ENCODE measurements around the gene SLC9A8. TPM values are rescaled to one million over a fixed set of nuclear protein-coding genes. Genes with fewer than 3 reads are reported as not detected.

Gene SLC9A8
- total RNA-seq, 1 experiment from 2014 or later, result 6.5 TPM

- TF ChIP-seq ZNF532 (CRISPR knock-in tag; IDR thresholded peaks at IDR 0.05; ENCODE audit: borderline replicate concordance), result no peak
- TF ChIP-seq FOXK1 (CRISPR knock-in tag; IDR thresholded peaks at IDR 0.05), result no peak
Measured at GRCh38 chr20:49856904-49857303, 44.3 kb downstream of the SLC9A8 start (continued).

DNA sequence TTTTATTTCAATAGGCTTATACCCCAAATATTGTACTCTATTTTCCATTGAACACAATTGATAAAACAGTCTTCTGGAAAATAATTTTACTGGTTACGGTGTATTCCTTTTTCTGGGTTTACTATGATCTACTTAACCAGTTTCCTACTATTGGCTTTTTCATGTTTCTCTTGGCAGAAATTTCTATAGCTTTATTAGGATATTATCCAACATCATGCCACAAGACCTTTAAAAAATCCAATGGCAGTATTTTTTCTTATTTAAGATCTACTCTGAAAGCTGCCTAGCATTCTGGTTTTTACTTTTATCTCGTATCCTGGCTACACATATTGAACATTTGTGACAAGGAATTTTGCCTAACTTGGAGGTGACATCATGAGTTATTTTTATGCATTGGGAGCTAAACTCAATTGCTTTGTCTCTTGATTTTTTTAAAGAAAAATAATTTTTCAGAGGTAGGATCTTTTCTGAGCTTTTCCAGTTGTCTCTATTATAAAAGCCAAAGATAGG is 45.5 kb downstream of the SLC9A8 start:
- POLR2A ChIA-PET, result no interaction called here
- CTCF ChIA-PET, result interaction anchor here (1.3 kb wide), 1 partner anchor 250 kb away, joined by 5 read pairs; no protein-coding TSS in a partner anchor
- Mint-ChIP-seq H3K27ac (no peak overlapping the region), H3K4me3 (no peak overlapping the region), H3K9me3 (no peaks in the 10 kb centered on the region), H3K4me1 (peaks cover 20% of the 10 kb centered on the region), H3K27me3 (ENCODE audit: low read depth) (no peaks in the 10 kb centered on the region), H3K36me3 (peaks cover 3% of the 10 kb centered on the region; the same call in 1 of the 2 replicates)
- no peak for ATAC-seq
- no peak for TF ChIP-seq ZNF263 (CRISPR knock-in tag; IDR thresholded peaks at IDR 0.05; ENCODE audit: low read depth)
- TF ChIP-seq, protein P1, sequence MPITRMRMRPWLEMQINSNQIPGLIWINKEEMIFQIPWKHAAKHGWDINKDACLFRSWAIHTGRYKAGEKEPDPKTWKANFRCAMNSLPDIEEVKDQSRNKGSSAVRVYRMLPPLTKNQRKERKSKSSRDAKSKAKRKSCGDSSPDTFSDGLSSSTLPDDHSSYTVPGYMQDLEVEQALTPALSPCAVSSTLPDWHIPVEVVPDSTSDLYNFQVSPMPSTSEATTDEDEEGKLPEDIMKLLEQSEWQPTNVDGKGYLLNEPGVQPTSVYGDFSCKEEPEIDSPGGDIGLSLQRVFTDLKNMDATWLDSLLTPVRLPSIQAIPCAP (CRISPR knock-in tag; IDR thresholded peaks at IDR 0.05), result no peak
- TF ChIP-seq NR3C1 (CRISPR knock-in tag; conservative IDR thresholded peaks at IDR 0.05; ENCODE audit: low read depth), result no peak
- no peak for TF ChIP-seq ERG (CRISPR knock-in tag; IDR thresholded peaks at IDR 0.05)
- TF ChIP-seq SP1 (CRISPR knock-in tag; conservative IDR thresholded peaks at IDR 0.05), result no peak
- no peak for TF ChIP-seq TEAD4 (CRISPR knock-in tag; IDR thresholded peaks at IDR 0.05)
- TF ChIP-seq, protein P2, sequence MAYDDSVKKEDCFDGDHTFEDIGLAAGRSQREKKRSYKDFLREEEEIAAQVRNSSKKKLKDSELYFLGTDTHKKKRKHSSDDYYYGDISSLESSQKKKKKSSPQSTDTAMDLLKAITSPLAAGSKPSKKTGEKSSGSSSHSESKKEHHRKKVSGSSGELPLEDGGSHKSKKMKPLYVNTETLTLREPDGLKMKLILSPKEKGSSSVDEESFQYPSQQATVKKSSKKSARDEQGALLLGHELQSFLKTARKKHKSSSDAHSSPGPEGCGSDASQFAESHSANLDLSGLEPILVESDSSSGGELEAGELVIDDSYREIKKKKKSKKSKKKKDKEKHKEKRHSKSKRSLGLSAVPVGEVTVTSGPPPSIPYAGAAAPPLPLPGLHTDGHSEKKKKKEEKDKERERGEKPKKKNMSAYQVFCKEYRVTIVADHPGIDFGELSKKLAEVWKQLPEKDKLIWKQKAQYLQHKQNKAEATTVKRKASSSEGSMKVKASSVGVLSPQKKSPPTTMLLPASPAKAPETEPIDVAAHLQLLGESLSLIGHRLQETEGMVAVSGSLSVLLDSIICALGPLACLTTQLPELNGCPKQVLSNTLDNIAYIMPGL (CRISPR knock-in tag; IDR thresholded peaks at IDR 0.05), result no peak
- TF ChIP-seq GRHL2 (CRISPR knock-in tag; IDR thresholded peaks at IDR 0.05; ENCODE audit: insufficient replicate concordance, severe bottlenecking), result no peak
- TF ChIP-seq, protein P3, sequence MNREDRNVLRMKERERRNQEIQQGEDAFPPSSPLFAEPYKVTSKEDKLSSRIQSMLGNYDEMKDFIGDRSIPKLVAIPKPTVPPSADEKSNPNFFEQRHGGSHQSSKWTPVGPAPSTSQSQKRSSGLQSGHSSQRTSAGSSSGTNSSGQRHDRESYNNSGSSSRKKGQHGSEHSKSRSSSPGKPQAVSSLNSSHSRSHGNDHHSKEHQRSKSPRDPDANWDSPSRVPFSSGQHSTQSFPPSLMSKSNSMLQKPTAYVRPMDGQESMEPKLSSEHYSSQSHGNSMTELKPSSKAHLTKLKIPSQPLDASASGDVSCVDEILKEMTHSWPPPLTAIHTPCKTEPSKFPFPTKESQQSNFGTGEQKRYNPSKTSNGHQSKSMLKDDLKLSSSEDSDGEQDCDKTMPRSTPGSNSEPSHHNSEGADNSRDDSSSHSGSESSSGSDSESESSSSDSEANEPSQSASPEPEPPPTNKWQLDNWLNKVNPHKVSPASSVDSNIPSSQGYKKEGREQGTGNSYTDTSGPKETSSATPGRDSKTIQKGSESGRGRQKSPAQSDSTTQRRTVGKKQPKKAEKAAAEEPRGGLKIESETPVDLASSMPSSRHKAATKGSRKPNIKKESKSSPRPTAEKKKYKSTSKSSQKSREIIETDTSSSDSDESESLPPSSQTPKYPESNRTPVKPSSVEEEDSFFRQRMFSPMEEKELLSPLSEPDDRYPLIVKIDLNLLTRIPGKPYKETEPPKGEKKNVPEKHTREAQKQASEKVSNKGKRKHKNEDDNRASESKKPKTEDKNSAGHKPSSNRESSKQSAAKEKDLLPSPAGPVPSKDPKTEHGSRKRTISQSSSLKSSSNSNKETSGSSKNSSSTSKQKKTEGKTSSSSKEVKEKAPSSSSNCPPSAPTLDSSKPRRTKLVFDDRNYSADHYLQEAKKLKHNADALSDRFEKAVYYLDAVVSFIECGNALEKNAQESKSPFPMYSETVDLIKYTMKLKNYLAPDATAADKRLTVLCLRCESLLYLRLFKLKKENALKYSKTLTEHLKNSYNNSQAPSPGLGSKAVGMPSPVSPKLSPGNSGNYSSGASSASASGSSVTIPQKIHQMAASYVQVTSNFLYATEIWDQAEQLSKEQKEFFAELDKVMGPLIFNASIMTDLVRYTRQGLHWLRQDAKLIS (CRISPR knock-in tag; IDR thresholded peaks at IDR 0.05; ENCODE audit: borderline replicate concordance), result no peak
- TF ChIP-seq USF2 (CRISPR knock-in tag; IDR thresholded peaks at IDR 0.05), result no peak
- no peak for TF ChIP-seq ZMAT4 (CRISPR knock-in tag; IDR thresholded peaks at IDR 0.05)
- TF ChIP-seq RORB (CRISPR knock-in tag; IDR thresholded peaks at IDR 0.05), result no peak
- TF ChIP-seq SMAD3 (CRISPR knock-in tag; IDR thresholded peaks at IDR 0.05; ENCODE audit: borderline replicate concordance), result no peak
- TF ChIP-seq TP53 (CRISPR knock-in tag; IDR thresholded peaks at IDR 0.05), result no peak
- TF ChIP-seq EMX1 (CRISPR knock-in tag; IDR thresholded peaks at IDR 0.05), result no peak
- no peak for TF ChIP-seq ATF6 (CRISPR knock-in tag; IDR thresholded peaks at IDR 0.05)
- TF ChIP-seq ESRRA (CRISPR knock-in tag; IDR thresholded peaks at IDR 0.05; ENCODE audit: borderline replicate concordance), result no peak
- TF ChIP-seq ZNF219 (CRISPR knock-in tag; IDR thresholded peaks at IDR 0.05; ENCODE audit: borderline replicate concordance), result no peak
- no peak for DNase-seq (ENCODE audit: low spot score)
